ENCODE data around the gene VCL. TPM values are rescaled to one million over a fixed set of nuclear protein-coding genes. Genes with fewer than 3 reads are reported as not detected.

The VCL gene
- polyA plus RNA-seq, 1 donor from 2014 or later = 11.2 TPM

DNA sequence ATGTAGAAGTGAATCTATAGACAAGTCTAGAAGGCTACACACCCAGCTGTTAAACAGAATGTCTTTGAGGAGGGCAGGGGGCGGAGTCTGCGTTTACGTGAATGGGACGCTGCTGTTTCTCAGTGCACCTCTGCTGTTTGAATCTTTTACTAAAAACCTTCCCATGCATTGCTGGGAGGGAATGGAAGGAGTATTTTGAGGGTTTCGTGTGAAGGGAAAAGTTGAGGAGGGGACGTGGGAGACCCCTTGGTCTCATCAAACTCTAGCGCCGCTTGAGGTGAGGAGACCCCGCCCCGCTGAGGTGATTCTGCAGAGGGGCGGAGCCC lies 492 bp upstream of the VCL start:
- H3K27me3 ChIP-seq (ENCODE audit: insufficient read depth, low read depth, low read length) = no peaks in the 10 kb centered on the region
- no peaks in the 10 kb centered on the region for H4K20me1 ChIP-seq (ENCODE audit: insufficient read depth)
- H3K79me2 ChIP-seq (replicated peaks; ENCODE audit: insufficient read depth, low read length) = peaks cover 17% of the 10 kb centered on the region
- TF ChIP-seq EP300 (conservative IDR thresholded peaks at IDR 0.05; ENCODE audit: poor library complexity, severe bottlenecking) (no peak), MXI1 (conservative IDR thresholded peaks at IDR 0.05; ENCODE audit: poor library complexity, severe bottlenecking) (no peak), RAD21 (conservative IDR thresholded peaks at IDR 0.05) (no peak), SMC3 (conservative IDR thresholded peaks at IDR 0.05; ENCODE audit: poor library complexity) (no peak), TAF1 (IDR thresholded peaks at IDR 0.05; ENCODE audit: low read depth) (no peak), CTCF (IDR thresholded peaks at IDR 0.05; ENCODE audit: poor library complexity, severe bottlenecking) (no peak), EZH2 (IDR thresholded peaks at IDR 0.05; ENCODE audit: borderline replicate concordance, insufficient read depth, low read length, poor library complexity, severe bottlenecking) (no peak), REST (IDR thresholded peaks at IDR 0.05; ENCODE audit: borderline replicate concordance) (no peak), POLR2AphosphoS5 (IDR thresholded peaks at IDR 0.05) (no peak)
- H3K36me3 ChIP-seq (ENCODE audit: insufficient read depth, low read length) = no peaks in the 10 kb centered on the region
- H3K9ac ChIP-seq (ENCODE audit: low read length) = peak overlapping the region; percentile 94
- peak overlapping the region; percentile 80 for H2AFZ ChIP-seq (ENCODE audit: low read depth, low read length)
- no peaks in the 10 kb centered on the region for H3F3A ChIP-seq (ENCODE audit: insufficient read depth, low read length, poor library complexity, severe bottlenecking)
- peak overlapping the region; percentile 92 for H3K27ac ChIP-seq (ENCODE audit: low read length)
- no peaks in the 10 kb centered on the region for H3K9me2 ChIP-seq (ENCODE audit: insufficient read depth, low read length)
- H3K4me2 ChIP-seq (ENCODE audit: low read length) = no peak overlapping the region
- H3K4me3 ChIP-seq (ENCODE audit: low read length) = peak overlapping the region; percentile 92
- no peaks in the 10 kb centered on the region for H3K9me3 ChIP-seq (ENCODE audit: low read length)

DNA sequence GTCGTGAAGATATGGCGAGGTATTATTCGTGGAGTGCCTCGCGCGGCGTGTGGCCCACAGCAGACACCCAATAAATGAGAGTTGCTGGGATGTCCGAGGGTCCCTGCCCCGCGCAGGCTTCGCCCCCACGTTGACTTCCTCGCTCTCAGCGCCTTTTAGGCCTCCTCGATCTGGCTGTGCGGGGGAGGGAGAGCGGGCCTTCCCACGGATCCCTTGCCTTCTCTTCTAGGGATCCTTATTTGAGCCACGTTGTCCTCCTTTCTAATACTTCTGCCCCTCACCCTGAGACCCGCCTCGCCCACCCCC lies 660 bp downstream of the VCL start:
- no peaks in the 10 kb centered on the region for H3K36me3 ChIP-seq (ENCODE audit: insufficient read depth, low read length)
- H3K9me3 ChIP-seq (ENCODE audit: low read length) = no peaks in the 10 kb centered on the region
- no peaks in the 10 kb centered on the region for H3F3A ChIP-seq (ENCODE audit: insufficient read depth, low read length, poor library complexity, severe bottlenecking)
- no peaks in the 10 kb centered on the region for H3K9me2 ChIP-seq (ENCODE audit: insufficient read depth, low read length)
- H4K20me1 ChIP-seq (ENCODE audit: insufficient read depth) = no peaks in the 10 kb centered on the region
- H3K4me2 ChIP-seq (ENCODE audit: low read length) = peak overlapping the region; percentile 87
- H3K9ac ChIP-seq (ENCODE audit: low read length) = peak overlapping the region; percentile 94
- peak overlapping the region; percentile 92 for H3K27ac ChIP-seq (ENCODE audit: low read length)
- no peaks in the 10 kb centered on the region for H3K27me3 ChIP-seq (ENCODE audit: insufficient read depth, low read depth, low read length)
- H3K79me2 ChIP-seq (replicated peaks; ENCODE audit: insufficient read depth, low read length) = peaks cover 21% of the 10 kb centered on the region
- peak overlapping the region; percentile 54 for H2AFZ ChIP-seq (ENCODE audit: low read depth, low read length)
- H3K4me3 ChIP-seq (ENCODE audit: low read length) = peak overlapping the region; percentile 92
- no peak for TF ChIP-seq EZH2 (IDR thresholded peaks at IDR 0.05; ENCODE audit: borderline replicate concordance, insufficient read depth, low read length, poor library complexity, severe bottlenecking)
- TF ChIP-seq EP300 (conservative IDR thresholded peaks at IDR 0.05; ENCODE audit: poor library complexity, severe bottlenecking) = no peak
- no peak for TF ChIP-seq REST (IDR thresholded peaks at IDR 0.05; ENCODE audit: borderline replicate concordance)
- no peak for TF ChIP-seq MXI1 (conservative IDR thresholded peaks at IDR 0.05; ENCODE audit: poor library complexity, severe bottlenecking)
- TF ChIP-seq POLR2AphosphoS5 (IDR thresholded peaks at IDR 0.05) = no peak
- TF ChIP-seq TAF1 (IDR thresholded peaks at IDR 0.05; ENCODE audit: low read depth) = no peak
- no peak for TF ChIP-seq CTCF (IDR thresholded peaks at IDR 0.05; ENCODE audit: poor library complexity, severe bottlenecking)
- no peak for TF ChIP-seq RAD21 (conservative IDR thresholded peaks at IDR 0.05)
- TF ChIP-seq SMC3 (conservative IDR thresholded peaks at IDR 0.05; ENCODE audit: poor library complexity) = no peak
